Memory B cell (primary cell): ENCODE measurements around the gene PTCSC3.
"Not testable (repeated sequence)": the region's sequence is repeated elsewhere in the genome, so short reads cannot be mapped to it uniquely, and the experiment has no call there.

Experiments
- ATAC-seq: fragments of 150-1000 bp; cut with Tn5 transposase; 2 replicates; pipeline ENCODE4 v1.10.0; 2021; ENCODE audit warnings: low read depth, mild to moderate bottlenecking, moderate library complexity
- DNase-seq, 2 donors: peaks; one replicate each; pipeline ENCODE4 v3.0.0; 2022; ENCODE audit warnings: low spot score in 2 of 2
- H3K27ac Mint-ChIP-seq: one replicate; pipeline ENCODE4 v1.8.0; 2022; ENCODE audit warnings: mild to moderate bottlenecking, moderate library complexity, mixed read lengths
- H3K27me3 Mint-ChIP-seq: one replicate; pipeline ENCODE4 v1.8.0; 2022; ENCODE audit warnings: mixed read lengths
- H3K36me3 Mint-ChIP-seq: one replicate; pipeline ENCODE4 v1.8.0; 2022; ENCODE audit warnings: mild to moderate bottlenecking, mixed read lengths
- H3K4me1 Mint-ChIP-seq: one replicate; pipeline ENCODE4 v1.8.0; 2022; ENCODE audit warnings: mixed read lengths
- H3K4me3 Mint-ChIP-seq: one replicate; pipeline ENCODE4 v1.8.0; 2022; ENCODE audit warnings: mild to moderate bottlenecking, moderate library complexity, mixed read lengths
- H3K9me3 Mint-ChIP-seq: one replicate; pipeline ENCODE4 v1.8.0; 2022; ENCODE audit warnings: mixed read lengths

PTCSC3 gene

GRCh38 chr14:36134038-36134437 is 42.5 kb downstream of the PTCSC3 start:
- DNase-seq (no peak), ATAC-seq (no peak)
- Mint-ChIP-seq H3K36me3 (no peaks in the 10 kb centered on the region), H3K4me1 (no peaks in the 10 kb centered on the region), H3K9me3 (no peaks in the 10 kb centered on the region), H3K27me3 (no peaks in the 10 kb centered on the region), H3K4me3 (no peak overlapping the region), H3K27ac (no peak overlapping the region)

GRCh38 chr14:36132826-36133225 is 43.7 kb downstream of the PTCSC3 start:
- Mint-ChIP-seq H3K27ac (no peak overlapping the region), H3K4me1 (no peaks in the 10 kb centered on the region), H3K27me3 (peaks cover 2% of the 10 kb centered on the region), H3K4me3 (no peak overlapping the region), H3K36me3 (no peaks in the 10 kb centered on the region), H3K9me3 (no peaks in the 10 kb centered on the region)
- no peak for ATAC-seq
- no peak for DNase-seq

GRCh38 chr14:36130186-36130585 is 46.3 kb downstream of the PTCSC3 start:
- no peak for ATAC-seq
- DNase-seq, result no peak
- Mint-ChIP-seq H3K36me3 (no peaks in the 10 kb centered on the region), H3K4me3 (no peak overlapping the region), H3K9me3 (peaks cover 6% of the 10 kb centered on the region), H3K27me3 (peaks cover 4% of the 10 kb centered on the region), H3K4me1 (no peaks in the 10 kb centered on the region), H3K27ac (no peak overlapping the region)

- Mint-ChIP-seq H3K4me1 (no peaks in the 10 kb centered on the region), H3K9me3 (peaks cover 6% of the 10 kb centered on the region), H3K27ac (no peak overlapping the region), H3K36me3 (no peaks in the 10 kb centered on the region), H3K4me3 (no peak overlapping the region), H3K27me3 (peaks cover 4% of the 10 kb centered on the region)
- DNase-seq (no peak), ATAC-seq (no peak)
Observed at GRCh38 chr14:36129181-36129580, 47.3 kb downstream of the PTCSC3 start.

GRCh38 chr14:36113341-36113740 is 63.2 kb downstream of the PTCSC3 start:
- Mint-ChIP-seq H3K9me3 (no peaks in the 10 kb centered on the region), H3K4me3 (no peak overlapping the region), H3K36me3 (no peaks in the 10 kb centered on the region), H3K27me3 (peaks cover 2% of the 10 kb centered on the region), H3K4me1 (no peaks in the 10 kb centered on the region), H3K27ac (no peak overlapping the region)
- ATAC-seq (no peak), DNase-seq (no peak)

GRCh38 chr14:36111822-36112583 is 64.5 kb downstream of the PTCSC3 start:
- H3K4me3 Mint-ChIP-seq, result no peak overlapping the region
- H3K27me3 Mint-ChIP-seq, result peaks cover 2% of the 10 kb centered on the region
- H3K9me3 Mint-ChIP-seq, result no peaks in the 10 kb centered on the region
- H3K36me3 Mint-ChIP-seq, result no peaks in the 10 kb centered on the region
- no peaks in the 10 kb centered on the region for H3K4me1 Mint-ChIP-seq
- H3K27ac Mint-ChIP-seq, result no peak overlapping the region
- DNase-seq (no peak), ATAC-seq (no peak)

- Mint-ChIP-seq H3K4me3 (no peak overlapping the region), H3K27ac (no peak overlapping the region), H3K4me1 (no peaks in the 10 kb centered on the region), H3K9me3 (peaks cover 1% of the 10 kb centered on the region), H3K27me3 (peaks cover 2% of the 10 kb centered on the region), H3K36me3 (no peaks in the 10 kb centered on the region)
- ATAC-seq (no peak), DNase-seq (no peak)
Observed at GRCh38 chr14:36105401-36105800, 71.1 kb downstream of the PTCSC3 start.

- not testable (repeated sequence) for H3K27me3 Mint-ChIP-seq, H3K9me3 Mint-ChIP-seq, H3K4me3 Mint-ChIP-seq, H3K36me3 Mint-ChIP-seq, H3K27ac Mint-ChIP-seq, H3K4me1 Mint-ChIP-seq, DNase-seq, ATAC-seq
Observed at GRCh38 chr14:36104258-36104657, 72.3 kb downstream of the PTCSC3 start.

GRCh38 chr14:36099619-36100018 is 76.9 kb downstream of the PTCSC3 start:
- peaks cover 6% of the 10 kb centered on the region for H3K27me3 Mint-ChIP-seq
- H3K36me3 Mint-ChIP-seq, result no peaks in the 10 kb centered on the region
- peaks cover 1% of the 10 kb centered on the region for H3K9me3 Mint-ChIP-seq
- no peak overlapping the region for H3K27ac Mint-ChIP-seq
- H3K4me3 Mint-ChIP-seq, result no peak overlapping the region
- H3K4me1 Mint-ChIP-seq, result no peaks in the 10 kb centered on the region
- ATAC-seq, result no peak
- DNase-seq, result no peak

- no peak for ATAC-seq
- H3K4me3 Mint-ChIP-seq, result no peak overlapping the region
- peaks cover 1% of the 10 kb centered on the region for H3K9me3 Mint-ChIP-seq
- H3K36me3 Mint-ChIP-seq, result no peaks in the 10 kb centered on the region
- no peak for DNase-seq
- no peaks in the 10 kb centered on the region for H3K4me1 Mint-ChIP-seq
- no peak overlapping the region for H3K27ac Mint-ChIP-seq
- H3K27me3 Mint-ChIP-seq, result peaks cover 6% of the 10 kb centered on the region
Observed at GRCh38 chr14:36097356-36097755, 79.2 kb downstream of the PTCSC3 start.

GRCh38 chr14:36096090-36096489 is 80.4 kb downstream of the PTCSC3 start:
- Mint-ChIP-seq H3K27me3 (peaks cover 6% of the 10 kb centered on the region), H3K27ac (no peak overlapping the region), H3K9me3 (peaks cover 1% of the 10 kb centered on the region), H3K36me3 (no peaks in the 10 kb centered on the region), H3K4me3 (no peak overlapping the region), H3K4me1 (no peaks in the 10 kb centered on the region)
- DNase-seq (no peak), ATAC-seq (no peak)

- H3K36me3 Mint-ChIP-seq, result no peaks in the 10 kb centered on the region
- H3K4me3 Mint-ChIP-seq, result no peak overlapping the region
- no peaks in the 10 kb centered on the region for H3K4me1 Mint-ChIP-seq
- H3K27ac Mint-ChIP-seq, result no peak overlapping the region
- peaks cover 4% of the 10 kb centered on the region for H3K27me3 Mint-ChIP-seq
- no peaks in the 10 kb centered on the region for H3K9me3 Mint-ChIP-seq
- DNase-seq (no peak), ATAC-seq (no peak)
Observed at GRCh38 chr14:36094963-36095362, 81.6 kb downstream of the PTCSC3 start.

- H3K4me3 Mint-ChIP-seq, result no peak overlapping the region
- H3K27me3 Mint-ChIP-seq, result peaks cover 2% of the 10 kb centered on the region
- H3K36me3 Mint-ChIP-seq, result no peaks in the 10 kb centered on the region
- no peak overlapping the region for H3K27ac Mint-ChIP-seq
- no peak for ATAC-seq
- peaks cover 2% of the 10 kb centered on the region for H3K9me3 Mint-ChIP-seq
- no peaks in the 10 kb centered on the region for H3K4me1 Mint-ChIP-seq
- no peak for DNase-seq
Observed at GRCh38 chr14:36091096-36091495, 85.4 kb downstream of the PTCSC3 start.

- no peak overlapping the region for H3K4me3 Mint-ChIP-seq
- no peak overlapping the region for H3K27ac Mint-ChIP-seq
- H3K4me1 Mint-ChIP-seq, result no peaks in the 10 kb centered on the region
- ATAC-seq, result no peak
- peaks cover 2% of the 10 kb centered on the region for H3K9me3 Mint-ChIP-seq
- H3K27me3 Mint-ChIP-seq, result peaks cover 2% of the 10 kb centered on the region
- DNase-seq, result no peak
- H3K36me3 Mint-ChIP-seq, result no peaks in the 10 kb centered on the region
Observed at GRCh38 chr14:36087411-36087810, 89.1 kb downstream of the PTCSC3 start.
